NCI-H1930 (cell line): ENCODE data around the gene PDE6B.
"Not testable (repeated sequence)": the region's sequence is repeated elsewhere in the genome, so short reads cannot be mapped to it uniquely, and the experiment has no call there.

ENCODE experiments used
- DNase-seq, 2 experiments: peaks; one replicate each; lab custom pipeline; 2025; lab: John Stamatoyannopoulos, UW

Gene PDE6B

DNA sequence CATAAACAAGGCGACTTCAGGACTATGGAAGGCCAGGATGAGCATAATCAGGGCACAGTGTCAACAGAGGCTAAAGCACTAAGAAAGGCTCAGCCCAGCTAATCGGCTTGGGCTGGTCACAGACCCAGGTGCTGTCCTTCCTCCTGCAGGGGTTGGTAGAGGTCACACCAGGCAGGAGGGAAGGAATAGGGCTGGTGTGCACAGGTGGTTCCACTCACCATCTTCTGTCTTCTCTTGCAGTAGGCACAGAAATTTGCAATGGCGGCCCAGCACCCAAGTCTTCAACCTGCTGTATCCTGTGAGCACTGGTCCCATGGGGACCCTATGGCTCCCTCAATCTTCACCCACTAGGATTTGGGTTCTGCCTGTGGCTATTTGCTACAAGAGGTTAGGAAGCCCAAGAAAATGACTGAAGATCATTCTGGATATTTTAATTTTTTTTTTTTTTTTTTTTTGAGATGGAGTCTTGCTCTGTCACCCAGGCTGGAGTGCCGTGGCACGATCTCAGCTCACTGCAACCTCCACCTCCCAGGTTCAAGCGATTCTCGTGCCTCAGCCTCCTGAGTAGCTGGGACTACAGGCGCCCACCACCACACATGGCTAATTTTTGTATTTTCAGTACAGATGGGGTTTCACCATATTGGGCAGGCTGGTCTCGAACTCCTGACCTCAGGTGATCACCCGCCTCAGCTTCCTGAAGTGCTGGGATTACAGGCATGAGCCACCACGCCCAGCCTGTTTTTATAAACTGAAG is 44.6 kb downstream of the PDE6B start:
- DNase-seq: not testable (repeated sequence)

DNA sequence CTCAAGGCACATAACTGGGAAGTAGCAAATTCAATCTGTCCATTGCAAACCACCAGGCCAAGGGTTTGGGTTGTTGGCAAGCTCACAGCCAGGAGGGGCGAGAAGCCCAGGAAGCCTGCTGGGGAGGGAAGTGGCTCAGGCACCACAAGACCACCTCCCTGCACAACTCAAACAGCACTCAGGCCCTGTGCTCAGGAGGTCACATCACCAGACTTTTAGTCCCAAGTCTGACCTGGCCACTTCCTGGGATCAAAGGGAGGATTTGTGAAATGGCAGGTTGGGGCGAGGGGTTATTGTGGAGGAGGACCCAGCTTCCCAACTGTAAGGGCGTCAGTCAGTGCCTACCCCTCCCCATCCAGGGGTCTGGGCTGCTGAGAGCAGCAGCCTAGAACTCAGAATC is 46.4 kb downstream of the PDE6B start:
- no peak for DNase-seq

DNA sequence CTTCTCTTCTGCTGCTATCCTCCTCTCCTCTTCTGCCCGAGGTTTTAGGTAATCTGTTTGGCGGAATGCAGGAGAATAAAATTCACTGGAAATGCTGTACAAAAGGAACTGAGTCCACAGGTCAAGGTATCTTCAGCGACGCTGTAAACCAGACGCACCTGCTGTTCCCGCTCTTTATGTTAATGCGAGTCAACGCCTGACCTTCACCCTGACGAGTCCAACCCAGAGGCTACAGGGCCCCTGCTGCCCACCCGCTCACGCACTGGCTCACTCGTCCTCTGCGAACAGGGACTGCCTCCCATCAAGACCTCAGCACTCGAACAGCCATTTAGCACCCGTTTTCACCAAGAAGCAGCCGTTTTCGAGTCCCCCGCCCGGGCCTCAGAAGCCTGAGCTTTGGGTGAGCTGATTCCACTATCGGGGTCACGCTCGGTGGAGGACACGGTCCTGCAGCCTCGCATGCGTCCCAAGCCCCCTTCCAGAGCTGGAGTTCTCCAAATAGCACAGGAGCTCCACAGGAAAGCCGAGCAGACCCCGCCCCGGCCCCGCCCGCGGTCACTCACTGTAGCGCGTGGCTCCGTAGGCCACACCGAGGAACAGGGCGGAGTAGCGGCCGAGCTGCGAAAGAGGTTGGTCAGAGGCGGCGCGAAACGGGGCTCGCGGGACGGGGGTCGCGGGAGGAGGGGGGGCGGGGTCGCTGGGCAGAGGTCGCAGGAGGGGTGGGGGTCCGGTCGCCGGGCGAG is 48.1 kb downstream of the PDE6B start:
- no peak for DNase-seq

DNA sequence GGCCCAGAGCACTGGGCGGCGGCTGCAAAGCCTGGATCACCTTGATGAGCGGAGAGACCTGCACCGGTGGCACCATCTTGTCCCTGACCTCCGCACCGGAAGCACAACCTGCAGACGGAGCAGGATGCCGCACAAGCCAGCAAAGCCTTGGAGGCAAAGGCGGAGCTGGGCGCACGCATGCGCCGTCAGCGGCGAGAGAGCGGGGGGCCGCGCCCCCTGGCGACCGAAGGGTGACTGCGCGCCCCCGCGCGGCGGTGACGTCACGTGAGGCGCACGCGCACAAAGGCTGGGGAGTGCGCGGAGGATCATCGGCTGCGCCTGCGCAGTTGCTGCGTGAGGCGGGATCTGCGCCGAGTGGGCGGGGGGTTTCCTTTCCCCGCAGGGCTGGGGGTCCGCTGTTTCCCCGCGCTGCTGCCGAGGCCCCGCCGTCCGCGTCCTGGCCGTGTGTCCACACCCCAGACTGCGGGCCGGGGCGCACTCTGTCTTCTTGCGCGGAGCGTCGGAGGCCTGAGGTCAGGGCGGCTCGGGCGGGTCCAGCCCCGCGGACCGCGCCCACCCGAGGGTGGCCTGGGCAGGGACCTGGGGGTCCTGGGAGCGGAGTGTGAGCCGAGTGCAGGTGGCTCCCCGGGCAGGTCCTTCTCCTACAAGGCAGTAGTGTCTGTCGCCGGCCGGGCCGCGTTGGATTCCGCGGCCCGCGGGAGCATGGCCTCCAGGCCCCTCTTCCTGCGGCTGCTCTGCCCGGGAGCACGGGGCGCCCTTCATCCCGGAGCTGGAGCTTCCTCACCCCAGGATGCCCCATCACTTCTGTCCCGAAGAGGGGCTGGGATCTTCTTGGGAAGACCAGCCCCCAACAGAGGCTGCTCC is 49.0 kb downstream of the PDE6B start, which contains the start of the genes ATP5ME and MYL5:
Gene ATP5ME, minus strand, starts transcription at position 105 of the 864 bp plus-strand sequence. Its CDS starts 29 bp downstream, at position 76.
Gene MYL5, plus strand, starts transcription at position 371 of the 864 bp plus-strand sequence. CDS start 3,485 bp downstream, outside the sequence.
- DNase-seq: peak; percentile 91 to 96

DNA sequence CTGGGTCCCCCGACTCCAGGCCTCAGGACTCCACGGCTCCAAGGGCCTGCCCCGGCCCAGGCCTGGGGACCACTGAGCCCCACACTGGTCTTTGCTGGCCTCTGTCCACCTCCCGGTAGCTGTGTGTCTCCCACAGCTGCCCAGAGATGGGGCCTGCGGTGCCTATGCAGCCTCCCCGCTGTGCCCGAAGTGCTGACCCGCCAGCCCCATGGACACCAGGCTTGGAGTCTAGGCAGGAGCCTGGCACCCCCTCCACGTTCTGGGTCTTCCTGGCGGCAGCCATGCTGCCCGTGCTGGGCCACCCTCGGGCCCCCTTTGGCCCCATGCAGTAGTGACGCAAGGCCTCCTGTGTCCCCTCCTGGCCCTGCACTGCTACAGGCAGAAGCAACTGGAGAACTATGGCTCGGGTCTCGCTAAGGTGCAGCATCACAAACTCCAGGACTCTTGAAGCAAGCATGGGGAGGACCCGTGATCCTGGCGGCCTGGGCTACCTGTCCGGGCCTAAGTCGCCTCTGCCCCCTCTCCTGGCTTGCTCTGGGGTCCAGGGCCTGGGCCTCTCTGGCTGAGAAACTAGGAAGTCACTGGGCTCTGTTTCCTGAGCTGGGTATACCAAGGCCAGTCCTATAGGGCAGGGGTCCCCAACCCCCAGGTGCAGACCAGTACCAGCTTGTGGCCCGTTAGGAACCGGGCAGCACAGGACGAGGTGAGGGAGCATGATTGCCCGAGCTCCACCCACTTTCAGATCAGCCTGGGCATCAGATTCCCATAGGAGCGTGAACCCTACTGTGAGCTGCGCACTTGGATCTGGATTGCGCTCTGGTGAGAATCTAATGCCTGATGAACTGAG is 49.9 kb downstream of the PDE6B start:
- DNase-seq: no peak

DNA sequence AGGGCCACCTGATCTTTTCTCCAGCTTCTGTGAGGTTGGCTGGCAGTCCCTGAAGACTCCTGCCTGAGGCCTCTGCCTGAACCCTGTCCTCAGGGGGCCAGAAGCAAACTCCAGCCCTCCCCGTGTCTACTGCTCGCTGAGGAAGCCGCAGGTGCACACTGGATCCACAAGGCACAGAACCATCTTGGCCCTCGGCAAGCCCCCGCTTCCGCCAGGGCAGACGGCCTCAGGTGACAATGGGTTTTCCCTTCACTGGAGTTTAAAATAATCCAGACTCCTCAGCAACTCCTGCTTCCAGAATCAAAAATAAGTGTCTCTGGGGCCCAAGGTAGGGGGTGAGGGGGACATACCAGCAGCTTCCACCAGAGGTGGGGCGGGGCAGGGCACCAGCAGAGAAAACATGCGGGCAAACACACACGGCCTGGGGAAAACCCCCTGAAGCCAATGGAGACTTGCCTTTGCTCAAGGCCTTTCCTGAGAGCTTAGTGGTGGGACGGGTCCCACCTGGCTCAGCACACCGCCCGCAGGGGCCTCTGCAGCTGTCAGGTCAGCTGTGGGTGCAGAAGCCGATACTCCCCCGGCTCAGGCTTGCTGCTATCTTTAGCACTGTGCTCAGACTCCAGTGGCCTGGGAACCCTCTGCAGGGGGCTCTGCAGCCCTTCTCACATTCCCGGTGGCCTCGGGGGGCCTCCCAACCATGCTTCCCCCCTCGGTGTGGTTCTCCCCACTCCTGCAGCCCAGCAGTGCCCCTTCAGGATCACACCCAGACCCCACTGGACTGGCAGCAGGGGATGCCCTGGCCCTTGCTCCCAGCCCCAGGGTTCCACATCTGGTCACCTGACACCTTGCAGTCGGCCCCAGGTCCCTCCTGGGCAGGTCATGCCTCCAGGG is 50.9 kb downstream of the PDE6B start:
- no peak for DNase-seq

DNA sequence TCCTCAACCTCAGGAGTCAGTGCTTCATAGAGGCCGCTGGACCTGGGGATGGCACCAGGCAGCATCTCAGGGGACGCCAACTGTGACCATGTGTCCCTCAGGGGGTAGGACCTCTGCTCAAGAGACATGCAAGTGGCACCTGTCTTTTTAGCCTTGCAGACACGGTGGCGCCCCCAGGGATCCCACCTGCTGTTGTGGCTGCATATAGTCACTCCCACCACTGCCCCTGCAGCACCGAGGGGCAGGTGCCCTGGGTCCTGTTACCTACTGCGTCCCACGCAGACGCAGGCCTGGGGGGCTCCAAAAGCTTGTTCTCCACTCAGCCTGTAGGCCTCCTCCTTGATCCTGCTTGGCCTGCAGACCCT is 51.5 kb downstream of the PDE6B start:
- no peak for DNase-seq

DNA sequence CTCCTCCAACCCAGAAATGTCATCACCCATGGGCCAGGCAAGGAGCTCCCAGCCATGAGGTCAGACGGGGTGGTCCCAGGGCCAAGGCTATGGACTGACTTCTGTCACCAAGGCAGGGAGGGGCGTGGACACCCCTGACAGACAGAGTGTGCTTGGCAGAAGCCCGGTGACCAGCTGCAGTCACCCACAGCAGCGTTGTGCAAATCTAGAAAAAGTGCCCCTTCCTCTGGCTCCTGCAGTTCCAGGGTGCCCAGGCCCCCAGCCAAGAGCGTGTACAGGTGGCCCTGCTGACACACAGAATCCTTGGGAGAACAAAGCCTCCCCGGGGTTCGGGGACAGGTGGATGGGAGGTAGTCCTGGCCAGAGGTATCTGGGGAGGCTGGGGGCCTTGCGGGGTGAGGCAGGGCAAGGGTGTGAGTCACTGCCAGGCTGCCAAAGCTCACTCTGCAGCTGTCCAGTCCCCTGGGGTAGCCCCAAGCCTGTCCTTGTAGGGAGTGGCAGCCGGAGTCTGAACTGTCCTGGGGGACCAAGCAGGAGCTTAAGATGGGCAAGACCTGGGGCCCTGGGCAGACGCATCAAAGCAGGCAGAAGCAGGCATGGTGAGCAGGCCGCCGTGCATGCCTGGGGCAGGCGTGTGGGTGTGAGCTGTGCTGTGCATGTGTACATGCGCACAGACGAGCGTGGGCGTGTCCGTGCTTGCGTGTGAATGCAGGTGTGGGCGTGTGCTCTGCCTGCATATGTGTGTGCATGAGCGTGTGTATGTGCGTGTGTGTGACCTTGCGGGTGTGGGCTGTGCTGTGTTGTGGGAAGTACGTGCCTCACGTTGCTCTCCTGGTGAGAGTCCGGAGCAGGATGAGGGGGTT is 52.3 kb downstream of the PDE6B start:
- DNase-seq: no peak

DNA sequence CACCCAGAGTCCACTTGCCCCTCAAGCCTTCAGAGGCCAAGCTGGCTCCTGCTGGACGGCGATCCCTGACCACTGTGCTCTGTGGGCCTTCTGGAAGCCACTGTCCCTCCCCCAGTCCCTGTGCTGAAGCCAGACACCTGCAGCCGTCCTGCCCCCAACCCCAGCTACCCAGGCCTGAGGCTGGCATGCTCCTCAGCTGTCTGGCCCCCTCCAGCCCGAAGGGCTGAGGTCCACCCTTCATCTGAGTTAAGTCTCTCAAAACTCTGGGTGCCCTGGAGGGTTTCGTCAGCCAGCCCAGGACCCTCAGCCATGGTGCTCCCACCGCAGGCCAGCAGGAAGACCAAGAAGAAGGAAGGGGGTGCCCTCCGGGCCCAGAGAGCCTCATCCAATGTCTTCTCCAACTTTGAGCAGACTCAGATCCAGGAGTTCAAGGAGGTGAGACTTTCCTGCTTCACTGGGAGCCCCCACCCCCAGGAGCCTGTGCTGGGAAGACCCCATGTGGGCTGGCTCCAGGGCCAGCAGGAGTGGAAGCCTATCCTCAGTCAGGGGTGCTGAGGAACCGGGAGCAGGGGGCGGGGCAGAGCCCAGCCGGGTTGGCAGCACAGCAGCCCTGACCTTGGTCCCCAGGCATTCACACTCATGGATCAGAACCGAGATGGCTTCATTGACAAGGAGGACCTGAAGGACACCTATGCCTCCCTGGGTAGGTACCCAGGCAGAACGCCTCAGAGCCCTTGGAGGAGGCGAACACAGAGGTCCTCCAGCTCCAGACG is 53.1 kb downstream of the PDE6B start:
- no peak for DNase-seq

DNA sequence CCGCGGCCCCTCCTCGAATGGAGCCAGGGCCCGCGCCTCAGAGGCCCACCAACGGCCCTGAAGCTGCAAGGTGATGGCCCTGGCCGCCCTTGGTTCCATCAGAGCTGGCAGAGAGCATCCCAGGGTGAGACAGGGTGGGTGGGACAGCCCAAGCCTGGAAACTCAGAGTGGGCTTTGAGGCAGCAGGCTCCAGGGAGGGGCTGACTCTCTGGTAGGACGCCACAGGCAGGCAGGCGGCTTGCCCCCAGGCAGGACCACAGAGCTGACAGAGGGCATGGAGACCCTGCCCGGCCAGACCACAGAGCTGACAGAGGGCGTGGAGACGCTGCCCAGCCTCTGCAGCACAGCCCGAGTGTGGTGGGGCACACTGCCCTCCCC is 53.7 kb downstream of the PDE6B start:
- no peak for DNase-seq

DNA sequence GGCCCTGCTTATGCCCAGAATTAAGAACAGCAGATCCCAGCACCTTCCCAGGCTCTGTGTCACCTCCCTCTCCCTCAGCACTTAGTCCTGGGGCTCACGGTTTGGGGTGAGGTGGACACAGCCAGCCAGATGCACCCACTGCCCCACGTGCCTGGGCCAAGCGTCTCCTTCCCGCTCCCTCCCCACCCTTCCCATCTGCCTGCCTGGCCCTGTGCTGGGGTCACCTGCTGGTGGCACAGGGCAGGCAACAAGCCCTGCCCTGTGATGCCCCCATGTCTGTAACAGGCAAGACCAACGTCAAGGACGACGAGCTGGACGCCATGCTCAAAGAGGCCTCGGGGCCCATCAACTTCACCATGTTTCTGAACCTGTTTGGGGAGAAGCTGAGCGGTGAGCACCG is 54.3 kb downstream of the PDE6B start:
- DNase-seq: no peak

DNA sequence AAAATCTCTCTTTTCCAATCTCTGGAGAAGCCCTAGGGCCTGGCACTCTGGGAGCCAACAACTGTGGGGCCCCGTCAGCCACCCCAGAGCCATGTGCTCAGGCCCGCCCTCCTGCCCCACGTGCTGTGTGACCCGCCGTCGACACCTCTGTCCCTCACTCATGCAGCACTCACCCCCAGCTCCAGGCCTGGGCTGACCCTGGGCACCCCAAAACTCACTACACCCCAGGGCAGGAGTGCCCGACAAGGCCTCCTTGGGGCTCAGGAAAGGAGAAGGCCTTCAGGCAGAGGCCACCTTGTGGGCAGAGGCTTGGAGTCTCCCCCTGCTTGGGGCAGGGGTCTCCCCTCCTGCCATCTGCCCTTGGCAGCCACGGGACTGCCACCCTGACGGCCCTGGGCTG is 54.7 kb downstream of the PDE6B start:
- DNase-seq: no peak

DNA sequence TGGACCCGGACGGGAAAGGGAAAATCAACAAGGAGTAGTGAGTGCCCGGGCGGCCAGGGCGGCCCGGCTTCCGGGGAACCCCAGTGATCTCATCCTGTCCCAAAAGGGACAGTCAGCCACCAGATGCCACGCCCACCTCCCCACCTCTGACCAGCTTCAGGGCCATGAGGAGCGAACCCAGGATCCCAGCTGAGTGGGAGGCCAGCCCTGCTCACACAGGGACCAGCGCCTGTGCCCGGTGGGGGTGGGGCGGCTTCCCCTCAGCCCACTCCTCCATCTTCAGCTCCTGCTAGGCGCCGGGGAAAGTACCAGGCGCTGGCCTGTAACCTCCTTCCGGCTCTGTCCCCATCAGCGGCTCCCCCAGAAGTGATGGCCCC is 55.2 kb downstream of the PDE6B start:
- DNase-seq: no peak

DNA sequence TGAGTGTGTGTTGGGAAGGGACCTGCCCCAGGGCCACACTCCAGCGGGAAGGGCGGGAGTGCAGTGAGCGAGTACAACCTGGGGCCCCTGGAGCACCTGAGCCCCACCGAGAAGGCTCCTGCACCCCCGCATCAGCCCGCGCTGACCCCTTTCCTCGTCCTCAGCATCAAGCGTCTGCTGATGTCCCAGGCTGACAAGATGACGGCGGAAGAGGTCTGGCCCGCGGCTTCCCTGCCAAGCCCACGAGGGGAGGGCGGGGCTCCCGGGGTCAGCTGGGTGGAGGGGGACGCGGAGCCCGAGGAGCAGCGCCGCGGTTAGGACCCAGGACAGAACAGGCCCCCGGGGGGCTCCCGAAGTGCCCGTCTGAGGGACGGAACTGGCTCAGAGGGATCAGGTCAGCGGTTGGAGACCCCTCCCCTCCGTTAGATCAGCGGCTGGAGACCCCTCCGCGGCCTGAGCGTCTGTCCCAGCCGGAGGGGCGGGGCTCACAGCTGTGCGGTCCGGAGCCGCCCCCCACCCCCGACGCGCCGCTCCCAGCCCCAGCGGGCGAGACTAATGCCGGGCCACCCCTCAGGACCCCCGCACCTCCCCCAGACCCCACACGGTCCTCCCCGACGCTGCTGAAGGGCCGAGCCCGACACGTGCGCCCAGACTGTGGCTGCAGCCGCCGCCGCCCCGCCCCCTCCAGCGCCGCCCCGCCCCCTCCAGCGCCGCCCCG is 55.7 kb downstream of the PDE6B start:
- no peak for DNase-seq

DNA sequence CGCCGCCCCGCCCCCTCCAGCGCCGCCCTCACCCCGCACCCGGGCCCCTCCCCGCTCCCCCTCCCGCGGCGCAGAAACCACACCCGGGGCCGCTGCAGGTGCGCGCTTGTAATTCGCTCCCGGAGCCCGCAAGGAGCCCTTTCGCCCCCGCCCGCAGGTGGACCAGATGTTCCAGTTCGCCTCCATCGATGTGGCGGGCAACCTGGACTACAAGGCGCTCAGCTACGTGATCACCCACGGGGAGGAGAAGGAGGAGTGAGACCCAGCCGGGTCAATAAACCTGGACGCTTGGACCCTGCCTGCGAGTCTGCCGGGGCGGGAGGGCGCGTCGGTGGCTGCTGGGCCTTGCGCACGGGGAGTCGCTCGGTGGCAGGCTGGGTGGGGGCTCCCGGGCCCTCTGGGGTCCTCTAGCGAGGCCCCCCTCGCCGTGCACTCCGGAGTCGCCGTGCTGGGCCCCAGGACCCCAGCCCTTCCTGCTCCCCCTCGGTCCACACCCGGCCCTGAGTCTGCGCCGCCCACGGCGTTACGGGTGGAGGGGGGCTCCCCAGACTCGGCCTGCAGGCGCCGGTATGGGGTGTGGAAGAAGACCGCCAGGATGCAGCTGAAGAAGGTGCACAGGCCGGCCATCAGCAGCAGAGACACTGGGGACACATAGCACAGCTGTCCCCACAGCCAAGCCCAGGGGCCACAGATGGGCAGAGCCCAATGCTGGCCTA is 56.5 kb downstream of the PDE6B start:
- peak in 1 of 2 experiments; percentile 17 for DNase-seq

DNA sequence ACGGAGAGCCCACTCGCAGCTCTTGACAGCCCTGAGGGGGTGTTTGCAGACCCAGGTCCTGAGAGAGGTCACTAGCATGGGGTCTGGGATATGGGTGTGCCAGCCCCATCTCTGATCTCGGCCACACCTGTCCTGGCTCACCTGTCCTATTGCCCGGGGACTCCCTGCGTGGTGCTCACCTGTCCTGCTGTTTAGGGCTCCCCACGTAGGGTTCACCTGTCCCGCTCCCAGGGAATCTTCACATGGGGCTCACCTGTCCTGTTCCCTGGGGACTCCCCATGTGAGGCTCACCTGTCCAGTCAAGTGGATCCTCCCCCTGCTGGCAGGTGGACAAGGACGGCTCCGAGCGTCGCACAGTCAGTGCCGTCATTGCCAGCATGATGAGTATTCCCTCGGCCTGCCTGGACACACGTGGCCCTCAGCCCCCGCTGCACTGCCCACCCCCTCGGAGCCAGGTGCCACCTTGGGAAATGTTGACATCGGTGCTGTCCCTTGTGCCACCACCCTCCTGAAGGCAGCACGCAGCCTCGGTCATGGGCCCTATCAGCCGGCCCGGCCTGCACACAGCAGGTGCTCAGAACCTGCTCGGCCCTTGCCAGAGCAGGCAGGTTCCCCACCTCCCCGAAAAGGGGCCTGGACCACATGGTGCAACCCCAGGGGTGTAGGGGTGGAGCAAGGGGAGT is 57.3 kb downstream of the PDE6B start:
- DNase-seq: no peak
